Brain pericyte (primary cell): ENCODE results near the gene RSRC1.

Experiments used
- DNase-seq: peaks from one replicate; pipeline ENCODE4 v3.0.0-alpha.2; 2012; ENCODE audit warnings: low read depth, low spot score

Gene RSRC1

DNA sequence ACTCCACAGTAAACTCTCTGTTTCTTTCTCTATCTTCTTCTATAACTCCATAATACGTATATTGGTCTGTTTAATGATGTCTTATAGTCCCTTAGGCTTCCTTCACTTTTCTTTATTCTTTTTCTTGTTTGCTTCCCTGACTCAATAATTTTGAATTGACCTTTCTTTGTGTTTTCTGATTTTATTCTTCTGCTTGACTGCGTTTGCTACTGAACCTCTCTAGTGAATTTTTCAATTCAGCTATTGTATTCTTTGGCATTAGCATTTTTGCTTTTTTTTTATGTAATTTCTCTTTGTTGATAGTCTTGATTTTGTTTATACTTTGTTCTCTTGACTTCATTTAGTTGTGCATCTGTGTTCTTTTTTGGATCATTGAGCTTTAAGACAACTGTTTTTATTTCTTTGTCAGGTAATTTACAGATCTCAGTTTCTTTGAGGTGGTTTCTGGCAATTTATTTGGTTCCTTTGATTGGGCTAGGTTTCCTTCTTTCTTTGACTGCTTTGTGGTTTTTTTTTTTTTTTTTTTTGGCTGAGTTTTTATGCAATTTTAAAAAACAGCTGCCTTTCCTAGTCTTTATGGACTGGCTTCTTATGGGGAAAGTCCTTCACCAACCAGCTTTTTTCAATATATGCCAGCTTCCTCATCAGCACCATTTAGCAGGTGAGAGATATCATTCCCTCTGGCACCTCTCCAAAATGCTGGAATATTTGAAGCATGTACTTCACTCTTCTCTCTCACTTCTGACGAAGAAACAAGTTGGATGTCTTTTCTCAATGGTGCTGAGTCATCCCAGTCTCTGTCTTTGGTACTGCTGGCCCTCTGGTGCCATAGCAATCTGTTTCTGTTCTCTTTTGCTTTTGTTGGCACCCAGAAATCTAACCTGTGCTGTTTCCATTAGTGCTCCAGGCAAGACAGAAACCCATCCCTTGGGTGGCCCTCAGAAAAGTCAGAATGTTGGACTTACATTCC is 17.6 kb downstream of the RSRC1 start:
- no peak for DNase-seq

DNA sequence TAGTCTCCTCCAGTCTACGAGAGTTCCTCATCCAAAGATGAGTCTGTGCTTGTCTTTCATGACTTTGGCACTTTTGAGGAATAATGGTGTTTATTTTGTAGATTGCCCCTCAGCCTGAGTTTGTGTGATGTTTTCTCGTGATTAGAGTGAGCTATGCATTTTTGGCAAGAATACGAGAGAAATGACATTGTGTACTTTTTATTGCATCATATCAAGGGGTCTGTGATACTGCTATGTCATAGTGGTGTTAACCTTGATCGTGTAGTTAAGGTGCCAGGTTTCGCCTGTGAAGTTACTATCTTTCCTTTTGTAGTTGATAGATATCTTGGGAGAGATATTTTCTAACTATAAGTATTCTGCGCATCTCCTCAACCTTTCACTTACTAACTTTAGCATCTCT is 18.9 kb downstream of the RSRC1 start:
- no peak for DNase-seq

DNA sequence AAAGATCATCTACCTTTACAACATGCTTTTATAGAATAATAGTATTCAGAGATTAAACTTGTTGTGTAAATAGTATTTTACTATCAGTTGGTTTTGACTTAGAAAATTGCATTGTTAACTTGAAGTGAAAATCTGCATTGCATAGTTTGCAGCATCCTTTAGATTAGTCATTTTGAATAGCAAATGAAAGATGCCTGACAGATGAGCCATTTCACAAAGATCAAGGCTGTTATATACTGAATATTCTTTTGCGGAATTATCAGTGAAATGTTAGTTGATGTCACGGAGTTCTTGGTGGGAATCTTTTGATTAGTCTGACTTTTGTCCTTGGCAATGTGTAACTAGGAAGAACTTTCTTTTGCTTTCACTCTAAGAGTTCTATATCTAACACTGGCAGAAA is 24.5 kb downstream of the RSRC1 start:
- DNase-seq: no peak

DNA sequence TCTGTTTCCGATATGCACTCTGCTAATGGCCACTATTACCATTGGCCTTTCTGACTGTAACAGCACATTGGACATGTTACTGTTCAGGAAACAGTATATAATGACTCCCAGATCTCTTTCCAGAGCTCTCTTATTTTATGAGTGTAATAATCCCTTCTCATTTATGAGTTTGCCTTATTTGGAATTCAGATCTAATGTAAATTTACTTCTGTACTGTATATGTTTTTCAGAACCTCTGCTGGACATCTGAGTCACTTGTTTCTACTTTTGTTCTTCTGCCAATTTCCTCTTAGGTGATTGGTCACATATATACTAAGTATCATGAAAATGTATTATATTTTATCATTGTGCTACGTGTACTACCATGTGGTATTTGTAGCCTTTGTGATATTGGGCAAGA is 30.5 kb downstream of the RSRC1 start:
- DNase-seq: no peak

DNA sequence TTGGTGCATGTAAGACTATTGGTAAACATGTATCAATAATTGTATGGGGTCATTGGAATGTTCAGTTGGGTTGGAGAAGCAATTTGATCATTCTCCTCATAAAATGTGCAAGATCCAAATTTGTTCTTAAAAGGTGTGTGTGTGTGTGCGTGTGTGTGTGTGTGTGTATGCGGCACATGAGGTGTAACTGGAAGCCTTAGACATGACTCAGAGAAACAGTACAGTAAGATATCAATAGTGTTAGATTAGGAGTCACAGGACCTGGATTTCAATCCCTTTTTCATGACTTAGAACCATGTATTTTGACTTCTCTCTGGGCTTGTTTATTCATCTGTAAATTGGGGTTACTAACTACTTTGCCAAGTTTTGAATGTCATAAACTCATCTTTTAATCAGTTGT is 38.3 kb downstream of the RSRC1 start:
- DNase-seq: no peak

DNA sequence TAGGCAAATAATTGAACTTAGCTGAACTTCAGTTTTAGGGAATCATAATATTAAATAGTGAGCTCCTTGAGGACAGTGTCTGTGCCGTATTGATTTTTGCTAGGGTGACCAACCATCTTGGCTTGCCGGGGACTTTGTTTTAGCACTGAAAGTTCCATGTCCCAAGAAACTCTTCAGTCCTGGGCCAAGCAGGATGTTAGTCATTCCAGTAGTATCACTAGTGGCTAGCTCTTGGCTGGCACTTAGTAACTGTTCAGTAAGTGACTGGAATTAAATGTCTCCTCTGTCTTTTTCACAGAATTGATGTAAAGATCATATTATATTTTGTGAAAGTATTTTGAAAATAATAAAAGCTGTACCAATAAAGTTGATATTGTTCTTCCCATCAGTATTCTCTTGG is 42.3 kb downstream of the RSRC1 start:
- DNase-seq: no peak

DNA sequence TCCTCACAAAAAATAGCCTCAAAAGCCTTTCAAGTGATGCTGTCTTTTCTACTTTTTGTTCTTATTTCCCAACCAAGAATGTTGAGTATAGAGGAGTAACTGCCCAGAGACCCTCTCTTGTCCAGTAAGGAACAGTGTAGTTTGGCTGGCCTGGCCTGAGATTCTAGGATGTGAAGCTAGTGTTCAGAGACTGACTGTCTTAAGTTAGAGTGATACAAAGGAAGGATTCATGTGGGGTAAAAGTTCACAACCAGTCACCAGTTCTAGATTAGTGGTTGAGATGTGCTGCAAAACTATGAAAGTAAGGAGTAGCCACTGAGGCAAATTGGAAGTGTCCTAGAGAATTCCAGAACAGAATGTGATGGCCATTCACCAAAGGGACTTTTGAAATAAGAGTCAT is 49.1 kb downstream of the RSRC1 start:
- no peak for DNase-seq

DNA sequence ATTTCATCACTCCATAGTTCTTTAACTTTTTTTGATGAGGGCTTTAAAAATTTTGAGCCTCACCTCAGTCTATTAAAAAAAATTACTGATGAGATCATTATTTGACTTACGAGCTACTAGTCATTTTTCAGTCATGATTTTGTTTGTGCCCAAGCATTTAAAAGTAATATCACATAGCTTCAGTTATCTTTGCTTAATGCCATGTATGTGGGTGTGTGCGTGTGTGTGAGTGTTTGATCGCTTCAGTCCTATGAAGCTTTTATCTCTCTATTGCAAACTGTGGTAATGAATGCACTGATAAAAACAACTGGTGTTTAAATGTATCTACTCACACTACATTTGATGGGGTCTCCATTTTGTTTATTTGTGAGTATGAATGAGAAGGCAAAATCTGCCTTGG is 49.8 kb downstream of the RSRC1 start:
- DNase-seq: no peak

DNA sequence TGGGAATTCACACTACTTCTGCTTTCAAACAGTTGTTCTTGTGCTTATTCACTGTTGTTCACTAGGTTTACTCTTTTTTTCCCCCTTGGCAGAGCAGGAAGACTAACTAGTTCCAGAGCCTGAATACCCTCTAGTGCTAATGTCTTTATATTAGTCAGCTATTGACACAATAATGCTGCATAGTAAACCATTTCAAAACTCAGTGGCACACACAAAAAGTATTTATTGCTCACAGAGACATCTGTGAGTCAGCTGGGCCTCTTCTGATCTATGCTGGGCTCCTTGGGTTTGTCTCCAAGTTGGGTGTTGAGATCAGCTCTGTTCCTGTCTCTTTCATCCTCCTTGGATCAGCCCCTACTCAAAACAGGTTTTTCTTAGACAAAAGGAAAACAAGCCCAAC is 51.1 kb downstream of the RSRC1 start:
- DNase-seq: no peak

DNA sequence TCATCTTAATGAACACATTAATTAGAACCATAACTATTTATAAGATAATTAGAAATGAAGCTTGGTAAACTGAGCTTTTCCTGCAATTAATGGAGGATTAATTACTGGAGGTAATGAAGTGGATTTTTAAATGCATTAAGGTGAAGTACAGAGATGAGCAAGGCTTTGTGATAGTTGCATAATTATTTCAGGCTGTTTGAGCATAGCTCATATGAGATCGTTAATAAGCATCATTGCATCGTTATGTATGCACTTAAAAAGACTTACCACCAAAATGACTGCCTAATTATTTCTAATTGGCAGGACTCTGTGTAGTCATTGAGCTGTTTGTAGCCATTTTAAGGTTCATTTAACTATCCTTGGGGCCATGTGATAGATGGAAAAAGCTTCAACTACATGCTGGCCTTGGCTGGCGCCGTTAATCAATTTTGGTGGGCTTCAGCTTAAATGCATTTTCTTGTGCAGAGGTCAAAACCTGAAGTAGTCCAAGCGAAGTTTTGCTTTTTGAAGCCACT is 55.3 kb downstream of the RSRC1 start:
- DNase-seq: no peak

DNA sequence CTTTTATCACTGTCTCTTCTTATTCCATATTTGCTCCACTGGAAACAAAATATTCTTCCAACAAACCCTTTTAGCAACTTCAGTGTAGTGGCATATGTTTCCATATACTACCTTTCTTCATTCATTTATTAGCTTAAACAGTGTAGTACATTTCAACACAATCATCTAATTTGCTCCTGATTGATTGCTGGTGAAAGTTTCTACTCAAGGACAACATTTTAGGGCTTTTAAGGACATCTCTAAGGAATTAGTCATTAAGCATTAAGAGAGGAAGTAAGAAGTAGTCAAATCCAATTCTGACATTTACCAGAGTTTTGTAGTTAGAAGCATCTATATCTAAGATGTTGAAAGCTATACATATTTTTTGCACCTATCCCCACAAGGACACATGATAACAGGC is 55.8 kb downstream of the RSRC1 start:
- DNase-seq: no peak

DNA sequence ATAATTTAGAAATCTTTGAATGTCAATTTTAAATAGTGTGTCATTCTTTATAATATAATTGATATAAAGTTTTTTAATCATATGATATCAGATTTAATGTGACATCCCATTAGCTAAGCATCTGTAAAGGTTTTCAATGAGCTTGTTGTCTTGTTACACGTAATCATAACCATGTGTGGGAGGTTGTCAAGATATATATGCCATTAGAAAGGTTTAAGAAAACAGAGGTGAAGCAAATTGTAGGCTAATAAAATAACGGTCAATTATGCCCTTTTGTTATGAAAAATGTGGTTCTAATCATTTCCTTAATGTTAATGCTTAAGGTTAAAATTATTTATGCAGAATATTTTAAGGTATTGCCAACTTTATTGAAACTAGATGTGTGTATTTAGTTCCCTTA is 56.3 kb downstream of the RSRC1 start:
- no peak for DNase-seq

DNA sequence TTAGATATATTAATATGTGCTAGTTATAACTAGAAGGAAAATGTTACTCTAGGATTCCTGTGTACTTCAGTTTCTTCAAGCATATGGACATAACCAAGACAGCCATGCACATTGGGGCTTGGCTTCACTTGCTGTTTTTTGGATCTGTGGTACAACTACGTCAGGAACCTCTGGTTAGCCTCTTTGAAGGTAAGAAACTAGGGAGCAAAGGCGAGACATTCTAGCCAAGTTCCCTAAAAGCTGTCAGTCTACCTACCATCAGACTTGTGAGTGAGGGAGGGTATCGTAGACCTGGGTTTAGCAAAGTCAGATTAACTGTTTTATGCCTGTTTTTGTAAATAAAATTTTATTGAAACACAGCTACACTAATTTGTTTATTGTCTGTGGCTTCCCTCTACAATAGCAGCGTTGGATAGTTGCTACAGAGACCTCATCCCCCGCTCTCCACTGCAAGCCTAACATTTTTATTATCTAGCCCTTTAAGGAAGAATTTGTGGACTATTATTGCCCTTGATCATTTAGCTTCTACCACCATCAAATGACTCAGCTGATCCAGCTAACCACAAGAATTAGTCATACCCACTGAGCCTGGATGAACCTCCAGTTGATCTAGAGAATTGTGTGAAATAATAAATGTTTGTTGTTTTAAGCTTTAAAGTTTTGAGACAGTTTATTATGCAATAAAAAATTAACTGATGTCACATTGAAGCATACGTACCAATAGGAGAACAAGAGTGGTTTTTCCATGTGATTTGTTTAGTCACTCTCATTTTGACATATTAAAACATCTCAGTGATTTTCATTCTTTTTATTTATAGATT is 58.1 kb downstream of the RSRC1 start:
- DNase-seq: peak; percentile 79

DNA sequence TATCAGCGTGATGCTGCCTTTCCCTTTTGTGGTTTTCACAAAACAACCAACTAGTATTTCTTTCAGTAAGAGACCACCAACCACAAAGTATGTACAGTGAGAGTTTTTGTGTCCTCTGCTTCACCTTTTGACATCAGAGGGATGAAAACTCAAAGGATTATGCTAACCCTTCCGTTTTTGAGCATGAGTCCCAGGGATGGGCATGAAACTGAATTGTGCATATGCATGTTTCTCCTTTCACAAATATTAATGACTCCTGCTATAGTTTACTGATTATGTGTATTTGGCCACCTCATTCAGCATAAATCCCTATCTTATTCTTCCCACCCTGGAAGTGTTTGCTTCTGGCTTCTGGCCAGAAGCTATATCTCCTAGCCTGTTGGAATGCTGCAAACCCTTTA is 59.2 kb downstream of the RSRC1 start:
- peak; percentile 15 for DNase-seq

DNA sequence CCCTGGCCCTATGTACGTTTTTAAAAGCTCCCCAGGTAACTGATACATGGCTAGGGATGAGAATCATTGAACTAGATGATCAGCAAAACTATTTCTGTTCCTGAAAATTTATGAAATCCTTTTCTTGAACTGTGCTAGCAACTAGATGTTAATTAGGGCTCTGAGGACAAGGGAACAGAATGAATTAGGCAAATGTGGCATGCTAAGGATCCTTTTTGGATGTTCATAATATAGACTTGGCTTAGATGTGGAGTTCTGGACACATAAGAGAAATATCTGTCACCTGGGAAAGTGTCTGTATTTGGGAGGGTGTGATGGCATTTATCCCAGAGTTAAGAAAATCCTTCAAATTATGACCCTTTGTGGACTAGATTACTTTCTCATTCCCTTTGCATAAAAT is 71.2 kb downstream of the RSRC1 start:
- DNase-seq: no peak

DNA sequence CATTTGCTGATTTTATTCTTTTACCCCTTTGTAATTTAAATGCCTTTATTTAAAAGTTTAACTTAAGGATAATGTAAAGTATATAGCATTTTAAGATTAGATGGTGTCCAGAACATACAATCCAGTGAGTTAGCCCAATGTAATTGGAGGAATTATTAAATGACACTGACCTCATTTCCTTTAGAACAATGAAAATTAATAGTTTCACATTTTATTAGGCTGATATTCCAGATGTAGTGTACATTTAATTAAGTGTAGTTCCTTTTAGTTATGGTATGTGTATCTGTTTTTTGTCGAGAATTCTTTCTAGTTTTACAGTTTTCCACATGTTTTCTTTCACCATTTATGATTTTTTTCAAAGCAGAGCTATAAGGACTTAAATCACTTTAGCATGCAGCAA is 75.8 kb downstream of the RSRC1 start:
- no peak for DNase-seq

DNA sequence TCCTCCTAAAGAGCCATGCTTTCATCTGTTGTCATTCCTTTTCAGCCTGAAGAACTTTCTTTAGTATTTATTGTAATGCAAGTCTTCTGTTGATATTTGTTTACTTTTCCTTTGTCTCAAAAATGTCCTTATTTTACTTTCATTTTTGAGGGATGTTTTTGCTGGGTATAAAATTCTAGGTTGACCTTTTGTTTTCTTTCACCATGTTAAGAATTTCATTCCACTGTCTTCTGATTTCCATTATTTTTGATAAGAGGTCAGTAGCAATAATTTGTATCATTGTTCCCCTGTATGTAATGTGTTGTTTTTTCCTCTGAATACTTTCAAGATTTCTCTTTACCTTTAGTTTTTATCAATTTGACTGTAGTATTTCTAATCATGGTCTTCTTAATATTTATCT is 91.1 kb downstream of the RSRC1 start:
- DNase-seq: no peak

DNA sequence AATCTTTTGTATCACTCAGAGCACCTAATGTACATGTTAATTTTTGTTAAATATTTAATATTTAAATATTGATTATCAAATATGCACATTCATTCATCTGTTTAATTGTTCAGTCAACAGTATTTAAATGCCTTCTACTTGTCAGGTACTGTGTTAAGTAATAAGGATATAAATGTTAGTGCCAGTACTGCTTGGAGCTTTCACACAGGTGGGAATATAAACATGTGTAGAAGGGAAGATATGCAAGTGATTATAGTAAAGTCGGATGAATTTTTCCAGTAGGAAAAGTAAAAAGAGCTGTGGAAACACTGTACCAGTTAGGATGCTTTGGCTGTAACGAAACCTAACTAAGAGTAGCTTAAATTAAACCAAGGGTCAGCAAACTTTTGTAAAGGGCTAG is 95.4 kb downstream of the RSRC1 start:
- DNase-seq: no peak

DNA sequence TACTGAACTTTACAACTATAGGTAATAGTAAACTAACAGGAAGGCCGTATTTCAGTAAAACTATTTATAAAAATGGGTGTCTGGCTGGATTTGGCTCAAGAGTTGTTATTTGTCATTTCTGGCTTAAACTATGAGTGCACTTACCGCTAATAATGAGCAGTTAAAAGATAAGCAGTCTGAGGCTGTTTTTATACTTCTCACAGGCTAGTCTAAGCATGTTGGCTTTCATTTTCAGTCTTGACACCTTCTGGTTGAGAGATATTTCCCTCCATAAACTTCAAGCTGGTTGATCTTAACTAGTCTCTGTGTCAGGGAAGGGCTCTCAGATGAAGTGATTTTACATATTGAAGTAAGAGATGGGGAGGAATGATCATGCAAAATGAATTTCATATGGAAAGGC is 96.1 kb downstream of the RSRC1 start:
- DNase-seq: no peak

DNA sequence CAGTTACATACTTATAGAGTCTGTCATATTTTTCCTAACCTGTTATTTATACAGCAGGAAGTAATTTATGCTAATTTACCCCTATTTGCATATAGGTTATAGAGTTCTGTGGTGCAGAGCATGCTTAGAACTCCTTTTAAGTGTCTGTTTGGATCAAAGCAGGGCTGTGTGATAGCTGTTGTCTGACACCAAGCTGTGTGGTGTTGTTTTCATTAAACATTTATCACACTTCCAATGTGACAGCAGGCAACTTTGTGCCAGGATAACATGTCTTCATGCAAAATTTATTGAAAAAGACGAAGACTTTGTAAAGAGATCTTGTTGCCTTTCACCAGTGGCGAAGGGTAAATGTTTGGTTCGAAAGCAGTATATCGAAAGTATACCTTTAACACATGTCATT is 100.2 kb downstream of the RSRC1 start:
- no peak for DNase-seq

DNA sequence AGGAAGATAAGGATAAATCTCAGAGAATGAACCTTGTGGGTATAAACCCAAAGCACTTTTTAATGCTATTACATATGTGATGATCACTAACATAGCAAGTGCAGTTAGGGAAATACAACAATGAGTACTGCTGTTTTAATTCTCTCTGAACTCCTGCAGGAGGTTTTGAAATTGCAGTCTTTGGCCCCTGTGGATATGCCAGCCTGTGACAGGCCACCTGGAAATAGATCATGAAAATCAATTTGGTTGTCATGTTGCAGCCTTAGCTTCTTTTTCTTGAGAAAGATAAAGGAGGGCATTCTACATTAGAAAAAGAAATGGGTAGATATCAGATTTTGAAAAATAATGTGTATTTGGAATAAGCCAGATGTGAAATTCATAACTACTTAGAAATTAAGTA is 103.6 kb downstream of the RSRC1 start:
- DNase-seq: no peak

DNA sequence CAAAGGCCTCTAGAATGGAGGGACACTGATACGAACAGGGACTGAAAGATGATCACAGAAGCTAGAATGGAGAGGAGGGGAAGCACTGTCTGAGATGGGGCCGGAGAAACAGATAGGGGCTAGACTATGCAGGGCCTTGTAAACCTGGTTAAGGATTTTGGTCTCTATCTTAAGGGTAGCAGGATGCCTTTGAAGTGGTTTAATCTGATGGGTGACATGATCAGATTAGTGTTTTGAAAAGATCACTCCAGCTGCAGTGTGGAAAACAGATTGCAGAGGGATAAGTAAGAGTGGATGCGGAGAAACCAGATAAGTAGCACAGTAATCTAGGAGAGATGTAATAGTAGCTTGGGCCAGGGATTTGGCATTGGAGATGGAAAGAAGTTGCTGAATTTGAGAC is 108.1 kb downstream of the RSRC1 start:
- no peak for DNase-seq

DNA sequence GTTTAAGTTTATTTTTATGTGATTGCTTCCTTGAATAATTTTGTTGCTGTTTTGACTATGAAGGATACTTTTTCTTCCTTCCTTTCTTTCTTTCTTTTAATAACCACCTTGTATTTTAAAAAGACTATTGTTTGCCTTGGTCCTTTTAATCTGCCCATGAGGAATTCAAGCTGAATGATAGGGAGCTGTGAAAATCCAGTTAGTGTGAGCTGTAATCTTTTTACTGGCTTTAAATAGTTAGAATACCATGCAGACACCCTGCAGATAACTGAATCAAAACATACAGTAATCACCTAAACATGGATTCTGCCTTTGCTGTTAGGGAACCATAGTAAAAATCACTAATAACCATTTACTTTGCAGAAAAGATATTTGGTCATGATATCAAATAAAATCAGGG is 110.7 kb downstream of the RSRC1 start:
- DNase-seq: no peak
